ENCODE measurements around the gene CARD11.

The CARD11 gene

GRCh38 chr7:2929321-2930201, 114.1 kb downstream of the CARD11 start:
- no peak overlapping the region for H3K27ac ChIP-seq
- POLR2A ChIA-PET (ENCODE audit: low non-redundant PET): no interaction called here

GRCh38 chr7:2928613-2929311, 114.9 kb downstream of the CARD11 start:
- CTCF ChIA-PET: no interaction called here
- TF ChIP-seq CTCF (conservative IDR thresholded peaks at IDR 0.05; ENCODE audit: low read depth): no peak
- no peak for DNase-seq (ENCODE audit: low spot score)

More at GRCh38 chr7:2929321-2930201, 114.1 kb downstream of the CARD11 start:
- no peak for DNase-seq (ENCODE audit: low spot score)
- TF ChIP-seq CTCF (conservative IDR thresholded peaks at IDR 0.05; ENCODE audit: low read depth): no peak
- CTCF ChIA-PET: no interaction called here

GRCh38 chr7:2928256-2928612, 115.4 kb downstream of the CARD11 start:
- ChIA-PET CTCF (no interaction called here), POLR2A (ENCODE audit: low non-redundant PET) (no interaction called here)
- H3K27ac ChIP-seq: no peak overlapping the region
- DNase-seq (ENCODE audit: low spot score): no peak
- TF ChIP-seq CTCF (conservative IDR thresholded peaks at IDR 0.05; ENCODE audit: low read depth): no peak

More at GRCh38 chr7:2928613-2929311, 114.9 kb downstream of the CARD11 start:
- POLR2A ChIA-PET (ENCODE audit: low non-redundant PET): no interaction called here
- no peak overlapping the region for H3K27ac ChIP-seq

- TF ChIP-seq CTCF (conservative IDR thresholded peaks at IDR 0.05; ENCODE audit: low read depth): no peak
- DNase-seq (ENCODE audit: low spot score): no peak
- H3K27ac ChIP-seq: no peak overlapping the region
- CTCF ChIA-PET: no interaction called here
- POLR2A ChIA-PET (ENCODE audit: low non-redundant PET): no interaction called here
These were observed 116.1 kb downstream of the CARD11 start for GRCh38 chr7:2927592-2927991.

GRCh38 chr7:2926896-2927405, 116.7 kb downstream of the CARD11 start:
- POLR2A ChIA-PET (ENCODE audit: low non-redundant PET): no interaction called here
- H3K27ac ChIP-seq: no peak overlapping the region
- CTCF ChIA-PET: no interaction called here
- TF ChIP-seq CTCF (conservative IDR thresholded peaks at IDR 0.05; ENCODE audit: low read depth): no peak
- DNase-seq (ENCODE audit: low spot score): no peak

- ChIA-PET CTCF (interaction anchor here (0.7 kb wide), 1 partner anchor 586 kb away, joined by 3 read pairs; no protein-coding TSS in a partner anchor), POLR2A (ENCODE audit: low non-redundant PET) (no interaction called here)
- no peak for DNase-seq (ENCODE audit: low spot score)
- no peak for TF ChIP-seq CTCF (conservative IDR thresholded peaks at IDR 0.05; ENCODE audit: low read depth)
- no peak overlapping the region for H3K27ac ChIP-seq
These were observed 117.4 kb downstream of the CARD11 start for GRCh38 chr7:2926120-2926895.

Data from RWPE1 (cell line).